H7 (cell line): ENCODE results near the gene LTN1. TPM values are rescaled to one million over a fixed set of nuclear protein-coding genes. Genes with fewer than 3 reads are reported as not detected.
"Not testable (repeated sequence)": the region's sequence is repeated elsewhere in the genome, so short reads cannot be mapped to it uniquely, and the experiment has no call there.

Experiments
- DNase-seq: peaks from one replicate; pipeline ENCODE4 v3.0.0; 2012
- H3K27me3 ChIP-seq: 2 replicates; pipeline ENCODE4 v1.6.0; 2011; ENCODE audit warnings: mild to moderate bottlenecking, low read length; ENCODE audit not compliant: control insufficient read depth, insufficient read depth
- H3K36me3 ChIP-seq: replicated peaks from 2 replicates; pipeline ENCODE4 v1.5.1; 2011; ENCODE audit warnings: low read length; ENCODE audit not compliant: control insufficient read depth, insufficient read depth
- H3K4me3 ChIP-seq: 2 replicates; pipeline ENCODE4 v1.5.1; 2011; ENCODE audit warnings: low read depth, mild to moderate bottlenecking, control low read depth, low read length, moderate library complexity; ENCODE audit not compliant: insufficient read depth
- total RNA-seq: library from RNA; depleted of rRNA; stranded (reverse); fragments of >200 nt; shearing (Covaris generic); gene quantifications from 2 replicates; pipeline ENCODE4 v1.2.3, GENCODE V29; 2014

Gene LTN1
- total RNA-seq, 1 experiment from 2014 or later: 22.0 TPM

GRCh38 chr21:28961927-28962326, 30.8 kb downstream of the LTN1 start:
- Histone ChIP-seq H3K36me3 (peaks cover 6% of the 10 kb centered on the region), H3K4me3 (no peak overlapping the region), H3K27me3 (no peaks in the 10 kb centered on the region)
- DNase-seq: no peak

- no peak overlapping the region for H3K4me3 ChIP-seq
- peaks cover 6% of the 10 kb centered on the region for H3K36me3 ChIP-seq
- H3K27me3 ChIP-seq: no peaks in the 10 kb centered on the region
- no peak for DNase-seq
These were observed 32.4 kb downstream of the LTN1 start for GRCh38 chr21:28960245-28960644.

- H3K36me3 ChIP-seq: peaks cover 5% of the 10 kb centered on the region
- H3K4me3 ChIP-seq: no peak overlapping the region
- no peaks in the 10 kb centered on the region for H3K27me3 ChIP-seq
- no peak for DNase-seq
These were observed 33.1 kb downstream of the LTN1 start for GRCh38 chr21:28959367-28960099.

GRCh38 chr21:28953247-28953646, 39.4 kb downstream of the LTN1 start:
- no peak for DNase-seq
- no peaks in the 10 kb centered on the region for H3K27me3 ChIP-seq
- peaks cover 1% of the 10 kb centered on the region for H3K36me3 ChIP-seq
- no peak overlapping the region for H3K4me3 ChIP-seq

DNA sequence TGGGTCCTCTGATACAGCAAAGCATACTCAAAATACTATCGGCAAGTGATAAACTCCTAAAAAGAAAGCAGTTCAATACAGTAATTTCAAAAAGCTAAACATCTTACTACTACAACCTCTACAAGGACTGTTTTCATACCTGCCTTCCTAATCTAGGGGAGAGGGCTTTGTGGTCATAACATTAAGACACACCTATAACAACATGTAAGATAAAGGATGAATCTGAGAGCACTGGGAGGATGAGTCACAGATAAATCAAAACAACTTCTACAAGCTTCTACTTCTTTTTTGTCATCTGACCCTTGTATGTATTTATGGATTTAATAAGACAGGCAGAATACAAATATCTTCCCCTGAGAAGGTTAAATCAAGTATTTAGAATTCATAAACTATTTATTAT, 40.0 kb downstream of the LTN1 start:
- H3K4me3 ChIP-seq: no peak overlapping the region
- no peaks in the 10 kb centered on the region for H3K27me3 ChIP-seq
- no peak for DNase-seq
- H3K36me3 ChIP-seq: peaks cover 1% of the 10 kb centered on the region

DNA sequence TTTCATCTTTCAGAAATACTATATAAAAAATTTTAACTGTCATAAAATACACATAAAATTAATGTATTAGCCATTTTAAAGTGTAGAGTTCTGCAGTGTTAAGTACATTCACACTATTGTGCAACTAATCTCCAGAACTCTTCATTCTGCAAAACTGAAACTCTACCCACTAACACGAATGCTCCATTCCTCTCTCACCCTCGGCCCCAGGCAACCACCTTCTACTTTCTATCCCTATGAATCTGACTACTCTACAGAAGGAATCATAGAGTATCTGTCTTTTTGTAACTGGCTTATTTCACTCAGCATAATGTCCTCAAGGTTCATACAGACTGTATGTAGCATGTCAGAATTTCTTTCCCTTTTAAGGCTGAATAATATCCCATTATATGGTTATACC, 43.4 kb downstream of the LTN1 start:
- Histone ChIP-seq H3K36me3 (peaks cover under 1% of the 10 kb centered on the region), H3K4me3 (no peak overlapping the region), H3K27me3 (no peaks in the 10 kb centered on the region)
- no peak for DNase-seq

GRCh38 chr21:28944296-28944695, 48.4 kb downstream of the LTN1 start:
- DNase-seq: no peak

GRCh38 chr21:28943631-28944030, 49.0 kb downstream of the LTN1 start:
- no peak for DNase-seq
- H3K27me3 ChIP-seq: no peaks in the 10 kb centered on the region
- no peak overlapping the region for H3K4me3 ChIP-seq
- peaks cover 2% of the 10 kb centered on the region for H3K36me3 ChIP-seq

More at GRCh38 chr21:28944296-28944695, 48.4 kb downstream of the LTN1 start:
- Histone ChIP-seq H3K4me3 (no peak overlapping the region), H3K27me3 (no peaks in the 10 kb centered on the region), H3K36me3 (peaks cover 2% of the 10 kb centered on the region)

- Histone ChIP-seq H3K27me3 (no peaks in the 10 kb centered on the region), H3K36me3 (peaks cover 2% of the 10 kb centered on the region), H3K4me3 (no peak overlapping the region)
- DNase-seq: no peak
These were observed 54.0 kb downstream of the LTN1 start for GRCh38 chr21:28938726-28939125.

DNA sequence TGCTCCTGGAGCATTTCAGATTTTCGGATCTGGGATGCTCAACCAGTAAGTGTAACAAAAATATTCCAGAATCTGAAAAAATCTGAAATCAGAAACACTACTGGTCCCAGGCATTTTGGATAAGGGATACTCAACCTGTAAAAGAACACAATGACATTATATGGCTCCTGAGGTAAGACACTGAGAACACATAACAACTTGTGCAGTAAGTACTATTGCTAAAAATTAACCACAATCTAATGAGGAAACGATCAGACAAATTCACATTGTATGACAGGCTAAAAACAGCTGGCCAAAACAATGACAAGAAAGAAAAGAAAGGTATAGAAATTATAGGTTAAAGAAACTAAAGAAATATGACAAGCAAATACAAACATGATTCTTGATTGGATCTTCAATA, 54.9 kb downstream of the LTN1 start:
- no peak for DNase-seq
- H3K4me3 ChIP-seq: no peak overlapping the region
- peaks cover 2% of the 10 kb centered on the region for H3K36me3 ChIP-seq
- no peaks in the 10 kb centered on the region for H3K27me3 ChIP-seq

GRCh38 chr21:28936721-28937120, 56.0 kb downstream of the LTN1 start:
- no peak for DNase-seq
- Histone ChIP-seq H3K27me3 (no peaks in the 10 kb centered on the region), H3K36me3 (peaks cover 2% of the 10 kb centered on the region), H3K4me3 (no peak overlapping the region)

DNA sequence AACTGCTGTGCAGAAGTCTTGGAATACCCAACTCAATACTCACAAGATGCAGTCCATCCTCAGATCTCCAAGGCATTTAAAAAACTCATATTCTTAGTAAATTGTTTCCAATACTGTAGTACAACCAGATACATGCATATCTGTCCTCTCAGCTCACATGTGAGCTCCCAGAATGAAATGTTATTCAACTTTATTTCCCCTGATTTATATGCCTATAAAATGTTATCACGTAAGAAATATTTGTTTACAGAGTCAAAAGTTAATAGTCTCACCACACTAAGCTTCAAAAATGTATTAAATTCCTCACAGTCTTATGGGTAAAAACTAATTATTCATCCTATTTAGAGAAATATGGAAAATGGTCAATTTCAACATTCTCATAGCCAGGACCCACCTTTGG, 56.6 kb downstream of the LTN1 start:
- no peak for DNase-seq
- H3K27me3 ChIP-seq: no peaks in the 10 kb centered on the region
- peaks cover 2% of the 10 kb centered on the region for H3K36me3 ChIP-seq
- H3K4me3 ChIP-seq: no peak overlapping the region

DNA sequence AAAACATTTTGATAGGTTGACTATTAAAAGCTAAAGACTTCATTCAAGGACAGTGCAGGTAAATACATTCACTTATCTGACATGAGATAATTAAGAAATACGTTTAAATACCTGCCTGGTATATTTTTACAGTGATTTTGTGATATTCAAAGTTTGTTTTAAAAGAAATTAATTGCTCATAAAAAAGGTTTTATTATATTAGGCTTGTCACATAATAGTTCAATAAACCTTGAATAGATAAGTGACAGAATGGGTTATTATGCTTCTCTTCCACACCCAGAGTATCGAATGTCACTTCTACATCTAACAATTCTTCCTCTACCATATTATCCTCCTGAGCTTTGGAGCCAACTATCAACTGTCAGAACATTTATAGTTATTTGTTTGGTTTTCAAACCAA, 60.0 kb downstream of the LTN1 start:
- no peaks in the 10 kb centered on the region for H3K27me3 ChIP-seq
- H3K4me3 ChIP-seq: no peak overlapping the region
- DNase-seq: no peak
- peaks cover 2% of the 10 kb centered on the region for H3K36me3 ChIP-seq

DNA sequence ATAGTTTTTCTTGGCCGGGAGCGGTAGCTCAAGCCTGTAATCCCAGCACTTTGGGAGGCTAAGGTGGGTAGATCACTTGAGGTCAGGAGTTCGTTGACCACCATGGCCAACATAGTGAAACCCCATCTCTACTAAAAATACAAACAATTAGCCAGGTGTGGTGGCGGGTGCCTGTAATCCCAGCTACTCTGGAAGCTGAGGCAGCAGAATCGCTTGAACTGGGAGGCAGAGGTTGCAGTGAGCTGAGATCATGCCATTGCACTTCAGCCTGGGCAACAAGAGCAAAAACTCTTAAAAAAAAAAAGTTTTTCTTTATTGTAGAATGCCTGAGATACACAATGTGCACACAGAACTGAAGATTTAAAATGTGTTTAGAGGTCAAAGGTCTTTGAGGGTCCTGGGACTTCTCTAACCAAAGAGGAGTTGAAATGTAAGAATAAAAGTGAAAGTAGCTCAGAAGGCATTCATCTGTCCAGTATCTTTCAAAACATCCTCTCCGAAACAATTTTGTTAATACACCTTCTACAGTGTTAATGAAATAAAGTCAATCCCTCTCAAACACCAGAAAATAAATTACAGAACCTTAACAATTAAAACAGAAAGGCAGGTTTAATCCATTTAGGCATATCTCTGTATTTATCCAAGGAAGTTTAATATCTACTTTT, 60.8 kb downstream of the LTN1 start:
- DNase-seq, H3K36me3 ChIP-seq, H3K4me3 ChIP-seq, H3K27me3 ChIP-seq: not testable (repeated sequence)

DNA sequence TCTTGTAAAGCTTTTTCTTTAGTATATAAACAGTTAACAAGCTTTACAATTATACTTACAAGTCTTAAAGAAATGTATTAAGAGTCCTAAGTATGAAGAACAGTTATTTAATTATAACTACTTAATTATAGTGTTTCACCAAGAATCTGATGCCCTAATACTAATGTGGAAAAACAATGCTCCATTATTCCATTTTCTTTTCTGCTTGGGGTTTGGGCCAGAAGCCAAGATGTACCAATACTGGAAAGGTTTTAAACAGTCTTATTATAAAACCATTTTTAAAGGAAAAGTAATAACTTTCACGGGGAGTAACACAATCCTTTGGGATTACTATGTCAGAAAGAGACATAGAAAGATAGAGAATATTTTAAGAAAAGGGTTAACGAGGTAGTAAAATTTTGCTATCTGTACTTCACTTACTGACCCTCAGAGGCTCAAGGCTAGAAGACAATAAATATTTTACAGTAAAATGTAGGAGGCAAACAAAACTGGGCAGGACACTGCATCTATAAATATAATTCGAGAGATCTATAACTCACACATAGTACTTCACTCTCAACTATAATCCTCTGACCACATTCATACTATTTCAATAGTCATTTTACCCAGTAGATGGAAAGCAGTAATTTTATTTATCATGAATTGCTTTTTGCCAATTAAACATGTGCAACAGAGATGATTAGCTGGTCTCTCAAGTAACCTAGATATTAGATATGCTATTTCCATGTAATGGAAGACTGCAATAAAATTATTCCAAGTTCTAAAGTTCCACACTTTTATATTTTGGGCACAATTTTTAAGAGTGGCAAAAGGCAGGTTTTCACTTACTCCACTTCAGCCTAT, 63.9 kb downstream of the LTN1 start:
- no peak for DNase-seq
- Histone ChIP-seq H3K27me3 (no peaks in the 10 kb centered on the region), H3K4me3 (no peak overlapping the region), H3K36me3 (no peaks in the 10 kb centered on the region; the same call in 1 of the 2 replicates)
